K562 (cell line): ENCODE results near the gene LTK. TPM values are rescaled to one million over a fixed set of nuclear protein-coding genes. Genes with fewer than 3 reads are reported as not detected.

Source experiments
- ATAC-seq: fragments of 200-7000 bp; cut with Tn5 transposase; 3 replicates; pipeline ENCODE4 v1.9.1; 2020; ENCODE audit warnings: moderate library complexity
- BruUV-seq: library from RNA; stranded (reverse); fragments of 400-500 nt; replicated peaks from 2 replicates; lab custom pipeline; 2021; lab: Mats Ljungman, UMichigan
- CTCF ChIA-PET: fragments of 300-600 bp; formaldehyde crosslinking; extraction: SDS; loops from one replicate; lab custom pipeline; 2021; ENCODE audit warnings: low intra/inter-chr PET ratio; lab: Yijun Ruan, JAX
- POLR2A ChIA-PET: fragments of 300-600, 350-650 bp; sonication (Branson Sonifier 250); formaldehyde crosslinking; extraction: SDS; loops from one replicate; lab custom pipeline; 2021; ENCODE audit warnings: antibody characterized with exemption, inconsistent platforms; lab: Yijun Ruan, JAX
- DNase-seq, 4 experiments: peaks; one replicate each; pipeline versions ENCODE4 v3.0.0 to v3.0.0-alpha.2; 2011 to 2018; ENCODE audit warnings: low spot score in 3 of 4, mixed read lengths in 3 of 4; ENCODE audit errors: extremely low read depth in 1 of 4
- FAIRE-seq: peaks from 2 replicates; lab custom pipeline; 2011; peaks lifted over from hg19 to GRCh38; lab: Jason Lieb, UNC
- H2AFZ ChIP-seq: 2 replicates; pipeline ENCODE4 v1.6.0; 2011; ENCODE audit warnings: low read depth, low read length, control low read depth, inconsistent platforms
- H3K27ac ChIP-seq: fragments of 200-600 bp; 3 replicates; pipeline ENCODE4 v1.8.0; 2011; ENCODE audit warnings: low read depth, mild to moderate bottlenecking, control low read depth, inconsistent platforms, low read length, moderate library complexity, mixed read lengths; ENCODE audit errors: extremely low read depth
- H3K27me3 ChIP-seq, 2 experiments: fragments of 300-600 bp in 1 of 2; 2 replicates in 1 of 2; 3 replicates in 1 of 2; pipeline versions ENCODE4 v1.6.0 to v1.8.0; 2011; ENCODE audit warnings: inconsistent platforms in 2 of 2, low read length in 2 of 2, mild to moderate bottlenecking in 1 of 2, mixed read lengths in 1 of 2, moderate library complexity in 1 of 2; ENCODE audit not compliant: control insufficient read depth in 2 of 2, insufficient read depth in 2 of 2
- H3K36me3 ChIP-seq: fragments of 300-600 bp; 3 replicates; pipeline ENCODE4 v1.8.0; 2011; ENCODE audit warnings: mild to moderate bottlenecking, low read length, inconsistent platforms; ENCODE audit not compliant: control insufficient read depth, insufficient read depth
- H3K4me1 ChIP-seq, 2 experiments: fragments of 200-600 bp in 1 of 2; replicated peaks in 1 of 2; 2 replicates in 1 of 2; 3 replicates in 1 of 2; pipeline versions ENCODE4 v1.5.1 to v1.8.0; 2011; ENCODE audit warnings: inconsistent platforms in 2 of 2, low read length in 2 of 2, mild to moderate bottlenecking in 1 of 2, mixed read lengths in 1 of 2, moderate library complexity in 1 of 2; ENCODE audit not compliant: control insufficient read depth in 2 of 2, insufficient read depth in 2 of 2
- H3K4me2 ChIP-seq: 2 replicates; pipeline ENCODE4 v1.6.1; 2011; ENCODE audit warnings: low read length, control low read depth, inconsistent platforms, mixed read lengths; ENCODE audit not compliant: insufficient read depth
- H3K4me3 ChIP-seq: fragments of 200-600 bp; sonication (generic), shearing (Covaris generic); 2 replicates; pipeline ENCODE4 v1.5.1; 2016; ENCODE audit warnings: control low read depth, inconsistent platforms
- H3K79me2 ChIP-seq: fragments of 200-600 bp; 3 replicates; pipeline ENCODE4 v1.8.0; 2011; ENCODE audit warnings: low read length, inconsistent platforms; ENCODE audit not compliant: control insufficient read depth, insufficient read depth
- H3K9ac ChIP-seq, 2 experiments: 2 replicates each; pipeline versions ENCODE4 v1.6.0 to v1.6.1; 2011; ENCODE audit warnings: low read depth in 2 of 2, low read length in 2 of 2, control low read depth in 1 of 2, inconsistent platforms in 1 of 2, mild to moderate bottlenecking in 1 of 2, mixed read lengths in 1 of 2; ENCODE audit not compliant: insufficient read depth in 1 of 2
- H3K9me1 ChIP-seq: one replicate; pipeline ENCODE4 v1.6.0; 2011; ENCODE audit warnings: inconsistent platforms, mild to moderate bottlenecking, low read length, moderate library complexity; ENCODE audit not compliant: control insufficient read depth, insufficient read depth
- H3K9me3 ChIP-seq: replicated peaks from 2 replicates; pipeline ENCODE4 v1.5.1; 2011; ENCODE audit warnings: low read depth, low read length, inconsistent platforms; ENCODE audit not compliant: control insufficient read depth, insufficient read depth
- H4K20me1 ChIP-seq: replicated peaks from 2 replicates; pipeline ENCODE4 v1.6.1; 2011; ENCODE audit warnings: low read length, inconsistent platforms, mixed read lengths; ENCODE audit not compliant: control insufficient read depth, insufficient read depth
- ARID1B ChIP-seq: fragments of 450-650 bp; IDR thresholded peaks from 2 replicates; pipeline ENCODE4 v1.6.1; 2016; ENCODE audit warnings: antibody characterized with exemption, mild to moderate bottlenecking, inconsistent platforms
- BRD4 ChIP-seq: fragments of 200-600 bp; sonication (generic); IDR thresholded peaks from 2 replicates; pipeline ENCODE4 v1.6.1; 2017; ENCODE audit warnings: inconsistent platforms
- EP300 ChIP-seq: IDR thresholded peaks from 2 replicates; pipeline ENCODE4 v1.6.1; 2012; ENCODE audit warnings: low read length, improper control_type of control experiment
- FOSL1 ChIP-seq: fragments of 200-800 bp; sonication (Bioruptor generic); conservative IDR thresholded peaks from 2 replicates; pipeline ENCODE4 v1.6.1; 2016; ENCODE audit warnings: missing genetic modification characterization, missing compliant biosample characterization
- FOXK1 ChIP-seq: sonication (generic); formaldehyde crosslinking; IDR thresholded peaks from 2 replicates; pipeline ENCODE4 v1.8.0; 2022; ENCODE audit warnings: missing genetic modification reagents, mild to moderate bottlenecking, borderline replicate concordance
- GATAD2A ChIP-seq: fragments of 450-650 bp; IDR thresholded peaks from 2 replicates; pipeline ENCODE4 v1.6.1; 2017
- HMGN3 ChIP-seq: IDR thresholded peaks from 2 replicates; pipeline ENCODE4 v1.6.1; 2011; ENCODE audit warnings: borderline replicate concordance, low read depth, mild to moderate bottlenecking, mixed read lengths, low read length; ENCODE audit not compliant: insufficient read length; ENCODE audit errors: extremely low read depth
- HNRNPH1 ChIP-seq: fragments of 200-400 bp; formaldehyde crosslinking; optimal IDR thresholded peaks from 2 replicates; pipeline ENCODE3; 2017; ENCODE audit warnings: low read depth, mild to moderate bottlenecking, low read length, moderate library complexity
- NCOA6 ChIP-seq: fragments of 450-650 bp; IDR thresholded peaks from 2 replicates; pipeline ENCODE4 v1.6.1; 2017; ENCODE audit warnings: mild to moderate bottlenecking
- PHF8 ChIP-seq: fragments of 200-600 bp; sonication (generic); IDR thresholded peaks from 2 replicates; pipeline ENCODE4 v1.6.1; 2012; ENCODE audit warnings: mixed run types, mild to moderate bottlenecking, inconsistent platforms, low read length, moderate library complexity, borderline replicate concordance
- RB1 ChIP-seq: fragments of 450-650 bp; IDR thresholded peaks from 2 replicates; pipeline ENCODE4 v1.6.1; 2017; ENCODE audit warnings: low read depth, mild to moderate bottlenecking
- RBBP5 ChIP-seq: fragments of 200-600 bp; sonication (generic); IDR thresholded peaks from 2 replicates; pipeline ENCODE4 v1.6.1; 2012; ENCODE audit warnings: borderline replicate concordance, mild to moderate bottlenecking, low read length, control low read depth, inconsistent platforms; ENCODE audit not compliant: insufficient read depth, poor library complexity, severe bottlenecking
- RBM14 ChIP-seq: fragments of 200-400 bp; formaldehyde crosslinking; IDR thresholded peaks from 2 replicates; pipeline ENCODE4 v1.6.1; 2018; ENCODE audit warnings: low read depth, mild to moderate bottlenecking, low read length, moderate library complexity, borderline replicate concordance; ENCODE audit not compliant: insufficient read depth
- RBM25 ChIP-seq: fragments of 200-400 bp; formaldehyde crosslinking; IDR thresholded peaks from 2 replicates; pipeline ENCODE4 v1.6.1; 2018; ENCODE audit warnings: low read length, low read depth, moderate library complexity; ENCODE audit not compliant: severe bottlenecking
- RFX7 ChIP-seq: fragments of 250-450 bp; sonication (Bioruptor Pico); IDR thresholded peaks from 2 replicates; pipeline ENCODE4 v1.5.1; 2021; ENCODE audit warnings: mild to moderate bottlenecking
- TAF1 ChIP-seq: IDR thresholded peaks from 2 replicates; pipeline ENCODE4 v1.6.1; 2011; ENCODE audit warnings: mild to moderate bottlenecking, low read length, moderate library complexity; ENCODE audit not compliant: insufficient read depth, control insufficient read depth, severe bottlenecking; ENCODE audit errors: extremely low read depth
- YBX1 ChIP-seq: fragments of 450-650 bp; IDR thresholded peaks from 2 replicates; pipeline ENCODE4 v1.7.1; 2016; ENCODE audit warnings: mild to moderate bottlenecking
- ZNF175 ChIP-seq: fragments of 200-800 bp; sonication (Bioruptor generic); IDR thresholded peaks from 2 replicates; pipeline ENCODE4 v1.6.1; 2016; ENCODE audit warnings: low read depth, mild to moderate bottlenecking, missing genetic modification characterization, missing compliant biosample characterization
- ZNF77 ChIP-seq: fragments of 250-450 bp; sonication (Bioruptor Pico); IDR thresholded peaks from 2 replicates; pipeline ENCODE4 v1.5.0; 2020
- WGBS: fragments of 100-300 bp; shearing (Covaris generic); methylation state at CpG from one replicate; pipeline ENCODE4 v1.1.6; 2016; ENCODE audit warnings: low coverage, mixed read lengths; ENCODE audit not compliant: insufficient coverage; ENCODE audit errors: missing lambda C conversion rate; 5-methylcytosine and 5-hydroxymethylcytosine counted together
- in situ Hi-C: fragments of 300-500 bp; cut with MboI; formaldehyde crosslinking; loops from 4 replicates; pipeline ENCODE4 v1.15.0; 2018; ENCODE audit warnings: inconsistent platforms, mixed read lengths
- intact Hi-C: fragments of 100-400 bp; cut with micrococcal nuclease; formaldehyde crosslinking; loops from 2 replicates; pipeline ENCODE4 v1.14.2; 2022
- polyA plus RNA-seq, 8 experiments: library from polyadenylated mRNA; depleted of rRNA in 4 of 8; stranded (reverse) in 5 of 8; unstranded in 3 of 8; fragments of >200 nt; fragmentation: Nextera tagmentation in 2 of 8; fragmentation: Illumina TruSeq in 1 of 8; extraction: Ambion mirVana in 2 of 8; extraction: Trizol in 1 of 8; gene quantifications; 2 replicates each; pipeline versions ENCODE4 v1.2.1 to v1.2.3, GENCODE V29; 2011 to 2014; ENCODE audit warnings: inconsistent platforms in 1 of 8, missing spikeins in 1 of 8
- total RNA-seq, 7 experiments: library from RNA; depleted of rRNA in 6 of 7; stranded (reverse); fragments of >200 nt in 6 of 7; fragmentation: Illumina TruSeq in 2 of 7; extraction: Trizol in 2 of 7; gene quantifications; 2 replicates each; pipeline versions ENCODE4 v1.2.1 to v1.2.3, GENCODE V29; 2011 to 2021; ENCODE audit warnings: low replicate concordance in 1 of 7
- TF ChIP-seq, protein P1 (sequence below): fragments of 250-450 bp; sonication (Bioruptor Pico); IDR thresholded peaks from 2 replicates; pipeline ENCODE4 v1.8.0; 2022; ENCODE audit warnings: moderate library complexity, mild to moderate bottlenecking, inconsistent platforms

Gene LTK
- total and polyA plus RNA-seq, 9 of the 15 experiments (the other 6 are each of a cell fraction or from before 2014, with no cell fraction given): 0.25 to 4.4 (median 1.8) TPM

DNA sequence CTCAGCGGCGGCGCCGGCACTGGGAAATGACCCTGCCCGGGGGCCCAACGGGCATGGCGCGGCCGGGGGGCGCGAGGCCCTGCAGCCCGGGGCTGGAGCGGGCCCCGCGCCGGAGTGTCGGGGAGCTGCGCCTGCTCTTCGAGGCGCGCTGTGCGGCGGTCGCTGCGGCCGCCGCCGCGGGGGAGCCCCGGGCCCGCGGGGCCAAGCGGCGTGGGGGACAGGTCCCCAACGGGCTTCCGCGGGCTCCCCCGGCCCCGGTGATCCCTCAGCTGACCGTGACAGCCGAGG lies 19.8 kb downstream of the LTK start:
- DNase-seq: no peak
- TF ChIP-seq RBM25 (no peak), HMGN3 (no peak), RFX7 (CRISPR knock-in tag) (no peak), ARID1B (no peak), TAF1 (no peak), EP300 (no peak), NCOA6 (no peak), FOXK1 (CRISPR knock-in tag) (no peak), FOSL1 (no peak; the same call in 1 of the 2 replicates), GATAD2A (no peak), HNRNPH1 (no peak), ZNF77 (no peak), RBBP5 (peak; percentile 11), ZNF175 (CRISPR knock-in tag) (no peak), RB1 (0 out of 2 replicates have a peak, but pooled peaks have one; percentile 4), PHF8 (peak; percentile 2; the same call in 1 of the 2 replicates), BRD4 (no peak), RBM14 (no peak), YBX1 (no peak)
- TF ChIP-seq, protein P1, sequence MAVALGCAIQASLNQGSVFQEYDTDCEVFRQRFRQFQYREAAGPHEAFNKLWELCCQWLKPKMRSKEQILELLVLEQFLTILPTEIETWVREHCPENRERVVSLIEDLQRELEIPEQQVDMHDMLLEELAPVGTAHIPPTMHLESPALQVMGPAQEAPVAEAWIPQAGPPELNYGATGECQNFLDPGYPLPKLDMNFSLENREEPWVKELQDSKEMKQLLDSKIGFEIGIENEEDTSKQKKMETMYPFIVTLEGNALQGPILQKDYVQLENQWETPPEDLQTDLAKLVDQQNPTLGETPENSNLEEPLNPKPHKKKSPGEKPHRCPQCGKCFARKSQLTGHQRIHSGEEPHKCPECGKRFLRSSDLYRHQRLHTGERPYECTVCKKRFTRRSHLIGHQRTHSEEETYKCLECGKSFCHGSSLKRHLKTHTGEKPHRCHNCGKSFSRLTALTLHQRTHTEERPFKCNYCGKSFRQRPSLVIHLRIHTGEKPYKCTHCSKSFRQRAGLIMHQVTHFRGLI (CRISPR knock-in tag): no peak

More for the DNA sequence above, 19.8 kb downstream of the LTK start:
- Histone ChIP-seq H3K9me1 (no peaks in the 10 kb centered on the region), H3K4me1 (peaks cover 24 to 42% of the 10 kb centered on the region in 2 experiments), H3K27ac (peak overlapping the region; percentile 74; the same call in 2 of the 3 replicates), H3K9ac (peak overlapping the region; percentile 61 to 94), H3K79me2 (peaks cover 36% of the 10 kb centered on the region), H2AFZ (peak overlapping the region; percentile 82), H3K27me3 (no peaks in the 10 kb centered on the region), H3K4me2 (peak overlapping the region; percentile 90), H4K20me1 (no peaks in the 10 kb centered on the region), H3K4me3 (peak overlapping the region; percentile 60), H3K36me3 (0 out of 3 replicates have a peak, but pooled peaks cover 6% of the 10 kb centered on the region), H3K9me3 (no peaks in the 10 kb centered on the region)
- POLR2A ChIA-PET: interaction anchor here (0.6 to 1.7 kb wide), 4 partner anchors 9 to 37 kb away, joined by 3 to 14 read pairs (median 4); no protein-coding TSS in a partner anchor
- ATAC-seq (peak; percentile 2; the same call in 2 of the 3 replicates), FAIRE-seq (no peak)
- no TSS peak for BruUV-seq
- 0% methylated on average over 3 of the region's 41 CpGs for WGBS
- in situ Hi-C loops (no loop called here), intact Hi-C loops (loop anchor here (2.0 to 5.0 kb wide), 2 partner anchors 19 to 478 kb away; partner anchors contain the start of genes EHD4 and LTK)
- CTCF ChIA-PET: no interaction called here
